Loucy (cell line): ENCODE data around the gene TESPA1.

ENCODE experiments used
- H2AFZ ChIP-seq: fragments of 200-600 bp; sonication (generic); 2 replicates; pipeline ENCODE4 v1.6.0; 2016; ENCODE audit warnings: antibody characterized with exemption, mild to moderate bottlenecking, low read length, moderate library complexity
- H3F3A ChIP-seq: fragments of 200-600 bp; 2 replicates; pipeline ENCODE4 v1.6.0; 2016; ENCODE audit warnings: antibody characterized with exemption, low read depth, mild to moderate bottlenecking
- H3K27me3 ChIP-seq: fragments of 200-600 bp; sonication (generic); 2 replicates; pipeline ENCODE4 v1.6.1; 2014; ENCODE audit warnings: low read length, mild to moderate bottlenecking; ENCODE audit not compliant: insufficient read depth, poor library complexity, severe bottlenecking
- H3K36me3 ChIP-seq: fragments of 200-600 bp; sonication (generic); 2 replicates; pipeline ENCODE4 v1.6.1; 2016; ENCODE audit warnings: low read length; ENCODE audit not compliant: insufficient read depth
- H3K4me1 ChIP-seq: fragments of 200-600 bp; sonication (generic); 2 replicates; pipeline ENCODE4 v1.5.1; 2014; ENCODE audit warnings: low read length, mild to moderate bottlenecking; ENCODE audit not compliant: insufficient read depth, poor library complexity, severe bottlenecking
- H3K4me2 ChIP-seq: fragments of 200-600 bp; sonication (generic); 2 replicates; pipeline ENCODE4 v1.6.0; 2014; ENCODE audit warnings: antibody characterized with exemption, low read length, low read depth, mild to moderate bottlenecking; ENCODE audit not compliant: poor library complexity, severe bottlenecking
- H3K4me3 ChIP-seq: fragments of 200-600 bp; sonication (generic); 2 replicates; pipeline ENCODE4 v1.5.1; 2014; ENCODE audit warnings: low read length, mild to moderate bottlenecking, mixed read lengths; ENCODE audit not compliant: poor library complexity, severe bottlenecking
- H3K79me2 ChIP-seq: fragments of 200-600 bp; sonication (generic); 2 replicates; pipeline ENCODE4 v1.6.1; 2014; ENCODE audit warnings: low read length; ENCODE audit not compliant: insufficient read depth
- H3K9ac ChIP-seq: fragments of 200-600 bp; sonication (generic); 2 replicates; pipeline ENCODE4 v1.6.0; 2014; ENCODE audit warnings: mild to moderate bottlenecking, low read depth, low read length, moderate library complexity; ENCODE audit not compliant: poor library complexity, severe bottlenecking
- H3K9me2 ChIP-seq: fragments of 200-600 bp; sonication (generic); replicated peaks from 2 replicates; pipeline ENCODE4 v1.6.1; 2016; ENCODE audit warnings: low read depth, low read length, mixed read lengths
- H3K9me3 ChIP-seq: fragments of 200-600 bp; sonication (generic); 2 replicates; pipeline ENCODE4 v1.6.1; 2014; ENCODE audit warnings: mild to moderate bottlenecking, antibody characterized with exemption, low read length, low read depth; ENCODE audit not compliant: insufficient read depth
- H4K20me1 ChIP-seq: fragments of 200-600 bp; sonication (generic); 2 replicates; pipeline ENCODE4 v1.6.0; 2014; ENCODE audit warnings: antibody characterized with exemption, low read length, mild to moderate bottlenecking; ENCODE audit not compliant: insufficient read depth, poor library complexity, severe bottlenecking
- EZH2phosphoT487 ChIP-seq: fragments of 200-600 bp; IDR thresholded peaks from 2 replicates; pipeline ENCODE4 v1.6.1; 2018; ENCODE audit warnings: antibody characterized with exemption, mild to moderate bottlenecking, moderate library complexity, borderline replicate concordance
- TF ChIP-seq, protein P1 (sequence below): fragments of 200-600 bp; sonication (generic); conservative IDR thresholded peaks from 2 replicates; pipeline ENCODE4 v1.5.1; 2014; ENCODE audit warnings: mild to moderate bottlenecking, antibody characterized with exemption, low read length

Gene TESPA1

DNA sequence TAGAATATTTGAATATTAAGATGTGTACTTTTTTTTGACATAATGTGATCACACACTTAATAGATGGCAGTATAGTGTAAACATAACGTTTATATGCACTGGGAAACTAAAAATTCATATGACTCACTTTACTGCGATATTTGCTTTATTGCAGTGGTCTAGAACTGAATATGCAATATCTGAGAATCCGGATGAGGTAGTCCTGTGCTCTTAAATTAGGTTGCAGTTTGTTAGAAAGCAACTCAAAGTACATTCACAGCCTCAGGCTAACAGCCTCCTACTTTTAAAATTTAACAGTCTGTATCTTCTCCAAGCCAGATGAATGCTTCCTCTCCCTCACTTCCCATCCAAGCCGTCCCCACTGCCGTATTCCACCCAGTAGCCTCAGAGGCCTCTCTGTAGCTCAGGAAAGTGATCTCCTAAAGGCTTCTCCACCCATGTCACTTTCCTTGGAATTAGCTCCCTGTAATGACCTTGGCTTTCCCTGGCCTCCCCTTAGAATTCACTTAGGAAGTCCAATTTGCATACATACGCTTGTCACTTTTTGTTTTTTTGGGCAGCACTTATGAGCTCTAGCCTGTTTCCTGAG, 43.7 kb downstream of the TESPA1 start:
- Histone ChIP-seq H3F3A (no peaks in the 10 kb centered on the region), H3K9ac (no peak overlapping the region), H3K79me2 (no peaks in the 10 kb centered on the region), H3K4me3 (no peak overlapping the region), H3K9me3 (no peaks in the 10 kb centered on the region), H2AFZ (no peak overlapping the region), H3K9me2 (no peaks in the 10 kb centered on the region), H3K4me1 (peaks cover 9% of the 10 kb centered on the region), H3K4me2 (no peak overlapping the region), H4K20me1 (no peaks in the 10 kb centered on the region), H3K27me3 (no peaks in the 10 kb centered on the region), H3K36me3 (peaks cover 4% of the 10 kb centered on the region; the same call in 1 of the 2 replicates)
- TF ChIP-seq, protein P1, sequence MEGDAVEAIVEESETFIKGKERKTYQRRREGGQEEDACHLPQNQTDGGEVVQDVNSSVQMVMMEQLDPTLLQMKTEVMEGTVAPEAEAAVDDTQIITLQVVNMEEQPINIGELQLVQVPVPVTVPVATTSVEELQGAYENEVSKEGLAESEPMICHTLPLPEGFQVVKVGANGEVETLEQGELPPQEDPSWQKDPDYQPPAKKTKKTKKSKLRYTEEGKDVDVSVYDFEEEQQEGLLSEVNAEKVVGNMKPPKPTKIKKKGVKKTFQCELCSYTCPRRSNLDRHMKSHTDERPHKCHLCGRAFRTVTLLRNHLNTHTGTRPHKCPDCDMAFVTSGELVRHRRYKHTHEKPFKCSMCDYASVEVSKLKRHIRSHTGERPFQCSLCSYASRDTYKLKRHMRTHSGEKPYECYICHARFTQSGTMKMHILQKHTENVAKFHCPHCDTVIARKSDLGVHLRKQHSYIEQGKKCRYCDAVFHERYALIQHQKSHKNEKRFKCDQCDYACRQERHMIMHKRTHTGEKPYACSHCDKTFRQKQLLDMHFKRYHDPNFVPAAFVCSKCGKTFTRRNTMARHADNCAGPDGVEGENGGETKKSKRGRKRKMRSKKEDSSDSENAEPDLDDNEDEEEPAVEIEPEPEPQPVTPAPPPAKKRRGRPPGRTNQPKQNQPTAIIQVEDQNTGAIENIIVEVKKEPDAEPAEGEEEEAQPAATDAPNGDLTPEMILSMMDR: no peak
- no peak for TF ChIP-seq EZH2phosphoT487

DNA sequence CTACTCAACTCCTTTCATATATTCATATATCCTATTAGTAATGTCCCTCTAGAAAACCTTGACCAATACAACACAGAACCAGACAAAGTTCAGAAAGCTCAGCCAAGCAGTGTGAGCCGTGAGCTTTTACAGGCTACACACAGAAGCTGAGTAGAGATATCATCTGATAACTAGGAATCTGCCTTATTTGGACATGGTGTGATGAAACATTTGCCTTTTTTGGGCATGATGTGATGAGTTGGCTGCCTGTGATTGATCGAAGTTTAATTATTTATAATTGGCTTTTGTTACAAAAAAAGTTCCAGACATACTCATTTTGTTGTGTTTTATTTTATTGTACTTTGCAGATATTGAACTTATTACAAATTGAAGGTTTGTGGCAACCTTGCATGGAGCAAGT, 46.6 kb downstream of the TESPA1 start:
- H3K4me2 ChIP-seq: no peak overlapping the region
- H3K36me3 ChIP-seq: no peaks in the 10 kb centered on the region
- H3K4me3 ChIP-seq: no peak overlapping the region
- H3K9me3 ChIP-seq: no peaks in the 10 kb centered on the region
- no peaks in the 10 kb centered on the region for H3K27me3 ChIP-seq
- H3F3A ChIP-seq: no peaks in the 10 kb centered on the region
- no peaks in the 10 kb centered on the region for H3K9me2 ChIP-seq
- H2AFZ ChIP-seq: no peak overlapping the region
- no peaks in the 10 kb centered on the region for H3K79me2 ChIP-seq
- H3K9ac ChIP-seq: no peak overlapping the region
- TF ChIP-seq, protein P1: no peak
- no peak for TF ChIP-seq EZH2phosphoT487
- no peaks in the 10 kb centered on the region for H4K20me1 ChIP-seq
- peaks cover 36% of the 10 kb centered on the region for H3K4me1 ChIP-seq

DNA sequence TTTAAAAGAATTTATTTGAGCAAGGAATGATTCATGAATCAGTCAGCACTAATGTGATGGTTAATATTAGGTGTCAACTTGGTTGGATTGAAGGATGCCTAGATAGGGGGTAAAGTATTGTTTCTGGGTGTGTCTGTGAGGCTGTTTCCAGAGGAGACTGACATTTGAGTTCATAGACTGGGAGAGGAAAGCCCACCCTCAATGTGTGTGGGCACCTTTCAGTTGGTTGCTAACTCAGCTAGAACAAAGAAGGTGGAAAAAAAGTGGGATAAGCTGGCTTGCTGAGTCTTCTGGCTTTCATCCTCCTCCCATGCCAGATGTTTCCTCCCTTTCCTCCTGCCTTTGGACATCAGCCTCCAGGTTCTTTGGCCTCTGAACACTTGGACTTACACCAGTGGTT, 47.2 kb downstream of the TESPA1 start:
- H2AFZ ChIP-seq: no peak overlapping the region

More for the DNA sequence above, 47.2 kb downstream of the TESPA1 start:
- no peak overlapping the region for H3K4me3 ChIP-seq
- H4K20me1 ChIP-seq: no peaks in the 10 kb centered on the region
- no peak for TF ChIP-seq EZH2phosphoT487
- TF ChIP-seq, protein P1: no peak
- H3K4me2 ChIP-seq: no peak overlapping the region
- no peaks in the 10 kb centered on the region for H3K9me2 ChIP-seq
- H3K9ac ChIP-seq: no peak overlapping the region
- H3F3A ChIP-seq: no peaks in the 10 kb centered on the region
- no peaks in the 10 kb centered on the region for H3K36me3 ChIP-seq
- H3K4me1 ChIP-seq: peaks cover 39% of the 10 kb centered on the region
- H3K27me3 ChIP-seq: no peaks in the 10 kb centered on the region
- no peaks in the 10 kb centered on the region for H3K79me2 ChIP-seq
- H3K9me3 ChIP-seq: no peaks in the 10 kb centered on the region
